HFFc6 (cell line): ENCODE measurements around the gene NUP54. TPM values are rescaled to one million over a fixed set of nuclear protein-coding genes. Genes with fewer than 3 reads are reported as not detected.
A peak's percentile ranks its signal among the peaks of the same experiment; 100 is the strongest.

ENCODE experiments used
- DNase-seq: peaks from one replicate; pipeline ENCODE4 v3.0.0-alpha.2; 2018
- H3K27ac Mint-ChIP-seq: 2 replicates; pipeline ENCODE4 v1.8.0; 2020; ENCODE audit warnings: mild to moderate bottlenecking, mixed read lengths
- H3K27me3 Mint-ChIP-seq: 2 replicates; pipeline ENCODE4 v1.8.0; 2021; ENCODE audit warnings: mild to moderate bottlenecking, moderate library complexity, mixed read lengths; ENCODE audit not compliant: insufficient read depth
- H3K36me3 Mint-ChIP-seq: 2 replicates; pipeline ENCODE4 v1.8.0; 2021; ENCODE audit warnings: low read depth, mixed read lengths
- H3K4me1 Mint-ChIP-seq: 2 replicates; pipeline ENCODE4 v1.8.0; 2020; ENCODE audit warnings: low read depth, mixed read lengths
- H3K4me3 Mint-ChIP-seq: 2 replicates; pipeline ENCODE4 v1.8.0; 2020; ENCODE audit warnings: mild to moderate bottlenecking, moderate library complexity, mixed read lengths
- H3K9me3 Mint-ChIP-seq: 2 replicates; pipeline ENCODE4 v1.8.0; 2020; ENCODE audit warnings: mild to moderate bottlenecking, mixed read lengths
- CTCF ChIP-seq: fragments of 200-600 bp; sonication (generic); IDR thresholded peaks from 2 replicates; pipeline ENCODE4 v1.5.0; 2021; ENCODE audit warnings: antibody characterized with exemption, mild to moderate bottlenecking
- long read RNA-seq: library from polyadenylated mRNA; unstranded; transcript quantifications from one replicate; pipeline ENCODE4 v2.0.0, GENCODE V29; 2019
- total RNA-seq, 6 experiments: library from RNA; stranded (reverse); fragmentation: NEBNext Ultra II Directional; extraction: Animal tissue kit (Norgen Biotek cat#: 25700); gene quantifications; 2 replicates in 1 of 6; 3 replicates in 5 of 6; pipeline ENCODE4 v1.2.3, GENCODE V29; 2021

Gene NUP54
- 10 to 100 TPM; 25.7 to 37.8 (median 33.3) TPM for total RNA-seq
- long read RNA-seq, transcript NUP54-201 (12 exons, 2,367 nt): major isoform, 25 of 39 reads
- long read RNA-seq, partial matches to known transcripts: 2 of 39 reads
- long read RNA-seq, other reads (novel, unspliced or antisense): 11 of 39 reads

- peak; percentile 88 for DNase-seq
- Mint-ChIP-seq H3K27me3 (peaks cover 2% of the 10 kb centered on the region; the same call in 1 of the 2 replicates), H3K4me3 (peak within 1 kb of the TSS; percentile 99), H3K27ac (peak within 1 kb of the TSS; percentile 97), H3K36me3 (peaks cover 10% of the 10 kb centered on the region; the same call in 1 of the 2 replicates), H3K9me3 (no peaks in the 10 kb centered on the region), H3K4me1 (peaks cover 37% of the 10 kb centered on the region)
- TF ChIP-seq CTCF: no peak
These were observed at the start of gene NUP54 for GRCh38 chr4:76148142-76148865. NUP54 (minus strand) TSS chr4:76148397; CDS start chr4:76148374, 23 bp downstream.

- H3K9me3 Mint-ChIP-seq: no peaks in the 10 kb centered on the region
- DNase-seq: peak; percentile 22
- H3K27me3 Mint-ChIP-seq: no peaks in the 10 kb centered on the region; the same call in 1 of the 2 replicates
- no peak for TF ChIP-seq CTCF
- H3K36me3 Mint-ChIP-seq: peaks cover 35% of the 10 kb centered on the region
- H3K4me3 Mint-ChIP-seq: peak overlapping the region; percentile 47; the same call in 1 of the 2 replicates
- peak overlapping the region; percentile 79 for H3K27ac Mint-ChIP-seq
- peaks cover 84% of the 10 kb centered on the region for H3K4me1 Mint-ChIP-seq
These were observed 49.0 kb upstream of the NUP54 start for GRCh38 chr4:76197031-76197743.

GRCh38 chr4:76196376-76196775, 48.2 kb upstream of the NUP54 start:
- DNase-seq: no peak
- Mint-ChIP-seq H3K4me1 (peaks cover 87% of the 10 kb centered on the region), H3K27me3 (no peaks in the 10 kb centered on the region; the same call in 1 of the 2 replicates), H3K4me3 (0 out of 2 replicates have a peak overlapping the region, but pooled peaks have one; percentile 20), H3K9me3 (no peaks in the 10 kb centered on the region), H3K36me3 (peaks cover 44% of the 10 kb centered on the region), H3K27ac (peak overlapping the region; percentile 79)
- no peak for TF ChIP-seq CTCF

GRCh38 chr4:76195326-76195725, 47.1 kb upstream of the NUP54 start:
- no peaks in the 10 kb centered on the region; the same call in 1 of the 2 replicates for H3K27me3 Mint-ChIP-seq
- no peak overlapping the region for H3K4me3 Mint-ChIP-seq
- no peak for TF ChIP-seq CTCF
- no peaks in the 10 kb centered on the region for H3K9me3 Mint-ChIP-seq
- H3K36me3 Mint-ChIP-seq: peaks cover 45% of the 10 kb centered on the region
- H3K27ac Mint-ChIP-seq: peak overlapping the region; percentile 95
- peaks cover 76% of the 10 kb centered on the region for H3K4me1 Mint-ChIP-seq
- DNase-seq: no peak

- TF ChIP-seq CTCF: no peak
- peaks cover 3% of the 10 kb centered on the region for H3K27me3 Mint-ChIP-seq
- H3K9me3 Mint-ChIP-seq: no peaks in the 10 kb centered on the region
- peaks cover 70% of the 10 kb centered on the region for H3K4me1 Mint-ChIP-seq
- DNase-seq: peak; percentile 95
- peak overlapping the region; percentile 70 for H3K4me3 Mint-ChIP-seq
- H3K27ac Mint-ChIP-seq: peak overlapping the region; percentile 95
- peaks cover 49% of the 10 kb centered on the region for H3K36me3 Mint-ChIP-seq
These were observed 46.1 kb upstream of the NUP54 start for GRCh38 chr4:76194325-76194724.
